Measurements from ENCODE around the gene FCER1G.

Gene FCER1G

GRCh38 chr1:161207173-161207572, 7.9 kb upstream of the FCER1G start:
- no peak overlapping the region for H3K4me3 ChIP-seq (ENCODE audit: low read length)
- no peak for TF ChIP-seq CTCF (conservative IDR thresholded peaks at IDR 0.05; ENCODE audit: low read depth, low read length)
- no peak for DNase-seq (ENCODE audit: low read depth)

- peak; percentile 97 for TF ChIP-seq CTCF (conservative IDR thresholded peaks at IDR 0.05; ENCODE audit: low read depth, low read length)
- no peak overlapping the region for H3K4me3 ChIP-seq (ENCODE audit: low read length)
- no peak for DNase-seq (ENCODE audit: low read depth)
These were observed 5.2 kb upstream of the FCER1G start for GRCh38 chr1:161209790-161210409.

- no peak for TF ChIP-seq CTCF (conservative IDR thresholded peaks at IDR 0.05; ENCODE audit: low read depth, low read length)
- no peak overlapping the region for H3K4me3 ChIP-seq (ENCODE audit: low read length)
- DNase-seq (ENCODE audit: low read depth) = no peak
These were observed 726 bp upstream of the FCER1G start for GRCh38 chr1:161214369-161214768.

- TF ChIP-seq CTCF (conservative IDR thresholded peaks at IDR 0.05; ENCODE audit: low read depth, low read length) = no peak
- DNase-seq (ENCODE audit: low read depth) = no peak
- no peak overlapping the region for H3K4me3 ChIP-seq (ENCODE audit: low read length)
These were observed 2.0 kb downstream of the FCER1G start for GRCh38 chr1:161216945-161217712.

GRCh38 chr1:161217831-161218230, 2.7 kb downstream of the FCER1G start:
- no peak overlapping the region for H3K4me3 ChIP-seq (ENCODE audit: low read length)
- no peak for TF ChIP-seq CTCF (conservative IDR thresholded peaks at IDR 0.05; ENCODE audit: low read depth, low read length)
- DNase-seq (ENCODE audit: low read depth) = no peak

DNA sequence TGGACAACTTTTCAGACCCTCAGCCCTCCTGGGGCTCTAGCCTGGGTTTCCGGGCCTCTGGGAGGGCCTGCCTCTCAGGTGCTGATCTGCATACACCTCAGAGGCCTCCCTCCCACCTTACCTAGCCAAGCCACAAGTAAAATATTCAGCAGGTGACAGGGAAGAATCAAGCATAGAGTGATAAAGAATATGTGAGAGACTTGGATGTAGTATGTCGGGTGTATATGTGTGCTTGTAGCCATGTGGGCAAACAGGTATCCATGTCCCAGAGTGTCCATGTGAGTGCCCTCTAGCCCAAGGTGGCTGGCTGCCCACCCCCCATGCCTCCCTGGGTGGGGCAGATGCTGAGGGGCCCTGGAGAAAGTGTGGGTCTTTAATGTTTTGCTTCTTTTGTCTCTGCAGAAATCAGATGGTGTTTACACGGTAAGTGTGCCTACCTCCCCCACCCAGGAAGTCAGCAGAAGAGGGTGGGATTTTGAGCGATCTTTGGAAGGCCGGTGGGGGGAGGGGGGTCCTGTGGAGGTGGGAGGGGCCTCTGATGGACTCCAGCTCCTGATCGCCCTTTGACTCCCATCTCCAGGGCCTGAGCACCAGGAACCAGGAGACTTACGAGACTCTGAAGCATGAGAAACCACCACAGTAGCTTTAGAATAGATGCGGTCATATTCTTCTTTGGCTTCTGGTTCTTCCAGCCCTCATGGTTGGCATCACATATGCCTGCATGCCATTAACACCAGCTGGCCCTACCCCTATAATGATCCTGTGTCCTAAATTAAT, 3.4 kb downstream of the FCER1G start:
- no peak for TF ChIP-seq CTCF (conservative IDR thresholded peaks at IDR 0.05; ENCODE audit: low read depth, low read length)
- no peak overlapping the region for H3K4me3 ChIP-seq (ENCODE audit: low read length)

More for the DNA sequence above, 3.4 kb downstream of the FCER1G start:
- no peak for DNase-seq (ENCODE audit: low read depth)
